NCI-H1436 treated with DMSO at 0.1 percent for 48 hours (cell line): ENCODE measurements around the gene TNNC1.

Experiments
- DNase-seq: peaks from one replicate; lab custom pipeline; 2025; lab: John Stamatoyannopoulos, UW

The TNNC1 gene

GRCh38 chr3:52453496-52454249 lies at the start of gene TNNC1:
TNNC1 (minus strand) TSS chr3:52454041; CDS start chr3:52454015, 26 bp downstream.
- no peak for DNase-seq

GRCh38 chr3:52502808-52503350 lies 49.0 kb upstream of the TNNC1 start:
- no peak for DNase-seq

- DNase-seq = no peak
Observed at GRCh38 chr3:52502001-52502400, 48.2 kb upstream of the TNNC1 start.

GRCh38 chr3:52501046-52501445 lies 47.2 kb upstream of the TNNC1 start:
- no peak for DNase-seq

- DNase-seq = no peak
Observed at GRCh38 chr3:52498137-52499054, 44.6 kb upstream of the TNNC1 start.

GRCh38 chr3:52495777-52496602 lies 42.1 kb upstream of the TNNC1 start:
- DNase-seq = no peak

- DNase-seq = no peak
Observed at GRCh38 chr3:52494886-52495495, 41.1 kb upstream of the TNNC1 start, which contains the start of gene STAB1. STAB1 (plus strand) TSS chr3:52495338; CDS start chr3:52495414, 76 bp downstream.

- no peak for DNase-seq
Observed at GRCh38 chr3:52494445-52494844, 40.6 kb upstream of the TNNC1 start.

GRCh38 chr3:52493232-52494017 lies 39.6 kb upstream of the TNNC1 start:
- DNase-seq = no peak

- no peak for DNase-seq
Observed at GRCh38 chr3:52492059-52492458, 38.2 kb upstream of the TNNC1 start.

GRCh38 chr3:52490939-52491526 lies 37.2 kb upstream of the TNNC1 start:
- no peak for DNase-seq

- DNase-seq = no peak
Observed at GRCh38 chr3:52490035-52490938, 36.4 kb upstream of the TNNC1 start.

GRCh38 chr3:52489453-52489852 lies 35.6 kb upstream of the TNNC1 start:
- no peak for DNase-seq

GRCh38 chr3:52488746-52489145 lies 34.9 kb upstream of the TNNC1 start:
- no peak for DNase-seq

GRCh38 chr3:52487788-52488691 lies 34.2 kb upstream of the TNNC1 start:
- DNase-seq = no peak

- DNase-seq = no peak
Observed at GRCh38 chr3:52487050-52487787, 33.4 kb upstream of the TNNC1 start.
